Suppressor macrophage treated with lipopolysaccharide for 1 hour (primary cell): ENCODE results near the gene MGLL.

Source experiments
- DNase-seq, 3 donors: peaks; one replicate each; pipeline ENCODE4 v3.0.0-alpha.2; 2020 to 2022

Gene MGLL

DNA sequence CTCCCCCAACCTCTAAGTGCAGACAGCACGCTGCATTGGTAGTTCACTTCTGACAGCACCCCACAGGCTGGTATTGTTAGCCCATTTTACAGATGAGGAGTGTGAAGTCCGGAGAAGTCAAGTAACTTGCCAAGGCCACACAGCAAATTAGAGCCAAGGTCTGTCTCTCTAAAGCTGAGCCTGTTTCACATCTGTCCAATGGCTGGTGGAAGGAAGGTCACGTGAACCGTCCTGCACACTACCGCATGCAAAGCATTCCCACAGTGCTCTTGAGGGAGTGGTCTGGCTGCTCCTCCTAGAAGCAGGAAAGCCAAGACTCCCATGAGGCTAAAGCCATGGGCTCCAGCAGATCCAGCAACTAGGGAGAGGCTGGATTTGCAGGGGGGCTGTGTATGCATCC, 50.0 kb downstream of the MGLL start:
- no peak for DNase-seq

DNA sequence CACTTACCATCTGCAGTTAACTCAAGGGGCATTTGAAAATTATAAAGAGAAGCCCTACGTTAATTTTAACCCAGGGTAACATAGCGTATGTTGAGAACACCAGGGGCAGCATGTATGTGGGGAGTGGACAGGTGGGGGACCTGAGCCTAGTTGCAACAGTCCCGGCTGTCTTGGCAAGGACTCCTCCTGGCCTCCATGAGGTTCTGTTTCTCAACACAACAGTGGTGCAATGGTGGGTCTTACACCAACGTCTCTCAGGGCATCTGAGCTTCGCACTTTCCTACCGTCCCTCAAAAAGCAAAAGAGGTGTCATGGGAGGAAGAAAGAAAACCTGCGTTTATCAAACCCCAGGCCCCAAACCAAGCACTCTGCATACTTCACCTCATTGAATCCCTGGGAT, 50.6 kb downstream of the MGLL start:
- no peak for DNase-seq

DNA sequence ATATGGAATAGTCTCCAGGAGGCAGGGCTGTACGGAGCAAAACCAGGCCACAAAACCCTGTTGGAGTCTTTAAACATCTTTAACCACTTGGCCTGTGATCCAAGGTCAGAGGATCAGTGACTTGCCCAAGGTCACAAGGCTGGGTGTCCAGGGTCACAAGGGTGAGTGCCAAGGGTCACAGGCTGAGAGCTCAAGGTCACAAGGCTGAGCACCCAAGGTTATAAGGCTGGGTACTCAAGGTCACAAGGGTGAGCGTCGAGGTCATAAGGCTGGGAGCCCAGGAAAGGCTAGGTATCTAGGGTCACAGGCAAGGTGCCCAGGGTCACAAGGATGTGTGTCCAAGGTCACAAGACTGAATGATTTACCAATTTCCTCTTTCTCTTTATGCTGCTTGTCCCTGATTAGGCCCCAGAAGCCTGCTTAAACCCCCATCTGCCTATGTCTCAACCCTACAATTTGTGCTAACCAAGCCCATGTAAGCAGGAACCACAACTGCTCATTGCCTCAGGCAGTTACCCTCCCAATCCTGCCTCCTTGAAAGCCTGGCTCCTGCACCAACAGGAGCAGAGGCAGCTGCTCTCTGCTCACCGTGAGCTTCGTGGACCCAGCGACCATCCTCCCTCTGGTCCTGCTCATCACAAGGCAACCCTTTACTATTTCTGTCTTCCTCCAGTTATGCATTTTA, 51.5 kb downstream of the MGLL start:
- peak; percentile 68 to 76 (median 73) for DNase-seq

DNA sequence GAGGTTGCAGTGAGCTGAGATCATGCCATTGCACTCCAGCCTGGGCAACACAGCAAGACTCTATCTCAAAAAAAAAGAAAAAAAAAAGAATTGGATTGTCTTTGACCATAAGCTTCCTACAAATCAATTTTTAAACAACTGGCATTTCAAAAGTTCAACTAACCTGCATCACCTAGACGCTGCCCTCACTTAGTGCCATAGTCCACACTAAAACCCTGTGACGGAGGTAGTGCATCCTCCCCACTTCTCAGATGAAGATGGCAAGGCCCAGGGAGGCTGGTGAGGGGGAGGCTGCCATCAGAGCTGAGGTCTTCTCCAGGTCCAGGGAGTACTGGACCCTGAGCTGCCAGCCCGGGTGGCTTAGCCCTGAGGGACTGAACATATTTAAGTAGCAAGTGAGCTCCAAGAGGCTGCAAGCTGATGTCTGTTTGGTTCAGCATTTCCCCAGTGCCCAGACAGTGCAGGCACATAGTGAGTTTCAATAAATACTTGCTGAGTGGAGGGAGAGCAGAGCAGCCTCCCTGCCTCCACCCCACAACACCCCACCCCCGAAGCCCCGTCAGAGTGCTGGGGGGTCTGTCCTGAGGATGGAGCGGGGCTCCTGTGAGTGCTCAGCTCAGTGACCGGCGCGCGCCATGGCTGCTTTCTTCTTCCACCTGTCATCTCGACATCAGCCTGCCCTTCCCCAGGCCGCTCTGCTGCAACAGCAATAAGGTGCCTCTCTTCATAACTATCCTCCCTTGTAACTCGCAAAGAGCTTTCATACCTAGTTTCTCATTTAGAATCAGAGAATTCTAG, 52.8 kb downstream of the MGLL start:
- no peak for DNase-seq

DNA sequence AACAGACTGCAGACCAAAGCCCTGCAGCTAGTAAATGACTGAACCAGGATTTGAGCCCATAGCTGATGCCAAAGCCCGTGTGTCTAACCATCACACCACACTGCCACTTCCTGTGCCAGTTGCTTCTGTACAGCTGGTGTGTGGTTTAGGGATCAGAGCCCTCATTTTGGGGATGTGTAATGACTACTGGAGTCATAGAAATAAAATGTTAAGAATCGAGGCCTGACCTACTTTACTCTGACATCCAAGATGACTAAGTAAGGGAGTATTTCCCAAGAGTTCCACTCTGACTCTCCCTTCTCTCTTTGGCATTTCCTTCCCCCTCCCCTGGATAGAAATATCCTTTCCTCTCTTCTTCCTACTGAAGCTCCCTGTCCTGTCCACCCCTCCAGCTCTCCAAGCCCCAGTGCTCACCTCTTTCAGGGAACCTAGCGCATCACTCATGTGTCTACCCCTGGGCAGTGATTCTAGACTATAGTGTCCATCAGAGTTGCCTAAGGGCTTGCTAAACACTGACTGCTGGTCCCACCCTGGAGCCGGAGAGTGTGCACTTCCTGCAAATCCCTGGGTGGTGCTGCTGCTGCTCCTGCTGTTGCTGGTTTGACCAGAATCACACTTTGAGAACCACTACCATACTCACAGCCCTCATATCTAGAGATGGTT, 53.8 kb downstream of the MGLL start:
- DNase-seq = peak; percentile 81 to 97 (median 92)

DNA sequence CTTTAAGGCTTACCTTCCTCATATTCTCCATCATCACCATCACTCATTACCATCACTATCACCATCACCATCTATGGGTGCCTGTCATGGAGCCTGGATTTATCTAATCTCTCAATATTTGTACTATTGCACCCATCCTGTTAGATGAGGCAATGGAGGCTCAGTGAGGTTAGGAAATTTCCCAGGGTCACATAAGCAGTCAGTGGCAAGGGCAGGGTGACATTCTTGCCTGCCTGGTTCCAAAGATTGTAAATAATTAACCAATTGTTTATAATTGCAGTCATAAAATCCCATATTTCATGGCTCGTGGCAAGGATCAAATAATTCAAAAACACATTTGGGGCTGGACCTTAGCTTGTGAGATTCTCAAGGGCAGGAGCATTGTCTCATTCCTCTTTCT, 55.2 kb downstream of the MGLL start:
- peak in 2 of 3 donors; percentile 39 to 52 for DNase-seq

DNA sequence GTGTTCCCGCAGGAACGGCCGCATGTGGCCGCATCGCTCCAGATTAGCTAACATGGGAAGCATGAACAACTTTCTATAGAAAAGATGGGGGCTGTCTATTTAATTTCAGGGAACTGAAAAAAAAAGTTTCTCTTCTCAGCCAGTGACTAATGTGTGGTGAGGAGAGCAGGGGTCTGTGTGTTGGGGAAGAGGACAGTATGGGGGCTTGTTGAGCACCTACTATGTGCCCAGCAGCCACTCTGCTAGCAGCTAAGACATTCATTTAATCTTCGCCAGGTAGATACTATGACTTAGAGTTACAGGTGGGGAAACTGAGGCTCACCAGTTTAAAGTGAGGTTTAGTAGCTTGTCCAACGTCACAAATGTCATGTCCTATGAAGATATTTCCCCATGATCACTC, 56.6 kb downstream of the MGLL start:
- DNase-seq = no peak

DNA sequence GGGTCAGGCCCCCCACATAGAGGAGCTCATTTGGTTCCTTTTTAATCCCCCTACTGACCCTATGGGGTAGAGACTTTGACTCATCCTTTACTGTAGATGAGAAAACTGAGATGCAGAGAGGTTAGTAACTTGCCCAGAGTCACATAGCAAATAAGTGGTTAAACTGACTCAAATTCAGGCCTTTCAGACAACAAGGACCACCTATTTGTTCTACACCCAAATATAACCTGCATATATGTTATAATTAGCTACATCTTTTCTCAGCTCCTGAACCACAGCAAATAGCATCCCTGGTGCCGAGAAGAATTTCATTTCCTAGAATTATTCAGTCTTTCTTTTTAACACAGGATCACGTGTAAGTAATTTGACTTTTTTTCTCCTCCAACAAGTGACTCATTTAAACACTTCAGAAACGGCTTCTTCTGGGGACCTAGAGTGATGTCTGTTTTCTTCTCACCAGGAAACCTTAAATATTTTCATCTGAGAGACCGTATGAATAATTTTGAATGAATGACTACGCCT, 57.4 kb downstream of the MGLL start:
- DNase-seq = no peak

DNA sequence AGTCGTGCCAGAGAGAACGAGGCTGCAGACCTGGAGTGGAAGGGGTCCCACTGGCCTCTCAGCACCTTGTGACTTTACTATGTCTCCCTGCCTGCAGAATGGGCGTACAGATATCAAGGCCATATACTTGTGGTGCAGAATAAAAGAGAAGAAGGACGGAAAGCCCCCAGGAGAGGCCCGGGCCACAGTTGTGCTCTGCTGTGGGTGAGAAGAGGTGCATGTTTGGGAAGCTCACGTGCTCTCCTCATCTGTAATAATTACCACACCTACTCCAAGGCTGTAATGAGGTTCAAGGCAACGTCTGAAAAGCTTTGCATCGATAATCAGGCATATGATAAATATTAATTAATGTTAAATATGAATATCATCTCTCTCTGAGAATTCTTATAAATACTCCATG, 58.0 kb downstream of the MGLL start:
- DNase-seq = no peak

DNA sequence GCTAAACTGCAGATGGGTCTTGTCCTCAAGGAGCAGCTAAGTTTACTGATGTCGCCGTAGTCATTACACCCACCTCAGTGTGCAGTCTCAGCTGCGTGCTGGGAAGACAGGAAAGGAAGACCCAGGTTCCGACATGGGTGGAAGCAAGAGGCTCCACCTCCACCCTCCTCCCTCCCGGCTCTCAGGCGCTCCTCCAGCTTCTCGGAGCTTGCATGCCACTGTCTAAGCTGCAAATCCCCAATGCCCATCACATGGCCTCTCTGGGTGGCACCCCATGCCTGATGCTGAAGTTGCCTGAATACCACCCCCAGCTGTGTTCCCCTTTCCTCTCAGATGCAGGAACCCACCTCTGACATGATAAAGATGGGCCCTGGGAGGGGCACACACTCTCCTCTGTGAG, 58.5 kb downstream of the MGLL start:
- DNase-seq = no peak

DNA sequence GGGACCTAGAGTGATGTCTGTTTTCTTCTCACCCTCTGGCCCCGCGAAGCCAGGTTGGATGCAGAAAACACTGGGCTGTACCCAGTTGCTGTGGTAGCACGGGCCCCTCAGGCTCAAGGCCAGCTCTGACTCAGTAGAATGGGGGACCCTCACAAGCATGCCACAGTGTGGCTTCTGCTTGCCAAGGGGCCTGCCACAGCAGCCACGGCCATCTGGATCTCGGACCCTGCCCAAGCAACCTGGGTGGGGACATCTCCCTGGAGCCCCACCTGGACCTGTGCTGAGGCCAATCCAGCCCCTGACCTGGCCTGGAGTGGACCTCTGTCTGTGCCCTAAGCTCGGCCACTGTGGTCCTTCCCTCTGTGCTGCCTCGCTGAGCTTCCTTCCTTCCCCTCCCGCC, 59.0 kb downstream of the MGLL start:
- no peak for DNase-seq

DNA sequence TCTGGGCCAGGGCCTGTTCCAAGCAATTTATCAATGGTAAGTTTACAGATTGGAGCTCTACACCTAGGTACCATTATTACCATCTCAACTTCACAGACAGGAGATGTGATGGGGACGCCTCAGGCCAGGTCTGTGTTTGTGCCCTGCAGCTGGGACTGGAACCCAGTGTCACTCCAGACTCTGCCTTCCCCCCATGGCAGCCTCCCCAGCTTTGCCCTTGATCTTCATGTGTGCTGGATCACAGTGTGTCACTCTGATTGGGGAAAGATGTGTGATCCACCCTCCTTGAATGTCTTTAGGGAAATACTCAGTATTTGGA, 59.6 kb downstream of the MGLL start:
- no peak for DNase-seq

DNA sequence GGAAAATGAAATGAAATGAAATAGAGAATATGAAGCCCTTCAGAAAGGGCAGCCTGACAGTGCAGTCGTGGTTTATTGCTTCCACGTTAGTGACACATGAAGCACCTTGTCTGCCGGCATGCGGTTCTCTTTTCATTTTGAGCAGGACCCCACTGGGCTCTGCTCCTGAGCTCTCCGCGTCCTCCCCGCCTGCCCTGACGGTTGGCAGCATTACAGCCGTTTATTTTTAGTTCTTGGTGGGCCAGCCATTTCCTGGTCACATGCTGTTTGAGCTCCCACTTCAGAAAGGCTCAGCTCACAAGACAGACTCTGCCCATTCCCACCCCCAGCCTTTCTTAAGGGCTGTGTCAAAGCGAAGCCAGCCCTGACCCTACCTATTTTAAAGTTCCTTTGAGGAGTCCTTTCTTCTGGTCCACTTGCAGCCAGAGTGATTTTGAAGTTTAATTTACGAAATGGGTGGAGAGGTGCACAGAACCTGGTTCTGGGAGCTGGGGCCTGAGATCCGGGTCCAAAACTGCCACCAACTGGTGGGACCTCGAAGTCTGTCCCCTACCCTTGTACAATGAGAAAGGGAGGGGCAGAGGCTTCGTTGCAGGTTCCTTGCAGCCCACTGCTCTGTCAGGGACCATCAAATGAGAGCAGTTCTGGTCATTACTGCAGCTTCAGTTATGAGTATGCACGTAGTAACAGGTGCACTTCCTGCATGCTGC, 60.1 kb downstream of the MGLL start:
- DNase-seq = peak; percentile 42 to 50 (median 42)

DNA sequence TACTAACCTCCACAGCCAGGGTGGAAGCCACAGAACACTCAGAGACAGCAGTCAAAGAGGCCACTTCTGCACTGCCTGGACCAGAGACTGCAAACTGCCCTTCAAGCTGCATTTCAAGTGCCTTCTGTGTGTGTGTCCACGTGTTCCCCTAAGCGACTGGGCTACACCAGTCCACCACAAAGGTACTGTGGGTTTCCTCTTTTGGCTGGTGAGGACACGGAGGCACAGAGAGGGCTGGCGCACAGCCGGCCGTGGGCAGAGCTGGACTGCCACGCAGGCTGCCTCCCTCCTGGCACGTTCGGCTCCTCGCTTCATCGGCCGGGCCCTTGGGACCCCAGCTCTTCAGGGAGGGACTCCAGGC, 60.9 kb downstream of the MGLL start:
- DNase-seq = peak; percentile 51 to 63 (median 52)

DNA sequence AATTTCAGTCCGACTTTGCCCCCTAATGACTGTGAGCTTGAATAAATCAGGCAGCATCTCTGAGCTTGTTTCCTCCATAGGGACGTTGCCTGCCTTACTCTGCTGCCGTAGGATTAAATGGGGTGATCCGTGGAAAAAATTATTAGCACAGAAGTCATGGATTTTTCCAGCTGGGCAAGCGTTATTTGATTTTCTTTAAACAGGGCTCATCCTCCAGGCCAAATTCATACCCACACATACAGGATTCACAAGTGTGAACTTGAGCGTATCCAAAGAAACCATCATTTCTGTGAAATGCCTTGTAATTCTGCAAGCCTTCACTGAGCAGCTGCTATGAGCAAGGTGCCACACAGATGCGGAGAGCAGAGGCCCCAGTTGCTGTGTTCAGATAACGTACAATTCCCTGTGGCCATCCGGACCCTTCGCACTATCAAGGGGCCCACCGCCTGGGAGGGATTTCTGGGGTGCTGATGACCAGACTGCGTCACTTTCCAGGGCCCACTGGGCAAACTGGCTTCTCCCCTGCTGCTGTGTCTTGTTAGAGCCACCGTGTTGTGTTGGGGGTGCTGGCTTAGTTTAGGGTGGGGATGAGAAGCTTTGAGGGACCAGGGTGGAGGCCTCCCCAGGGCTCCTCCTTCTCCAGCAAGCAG, 61.4 kb downstream of the MGLL start:
- no peak for DNase-seq

DNA sequence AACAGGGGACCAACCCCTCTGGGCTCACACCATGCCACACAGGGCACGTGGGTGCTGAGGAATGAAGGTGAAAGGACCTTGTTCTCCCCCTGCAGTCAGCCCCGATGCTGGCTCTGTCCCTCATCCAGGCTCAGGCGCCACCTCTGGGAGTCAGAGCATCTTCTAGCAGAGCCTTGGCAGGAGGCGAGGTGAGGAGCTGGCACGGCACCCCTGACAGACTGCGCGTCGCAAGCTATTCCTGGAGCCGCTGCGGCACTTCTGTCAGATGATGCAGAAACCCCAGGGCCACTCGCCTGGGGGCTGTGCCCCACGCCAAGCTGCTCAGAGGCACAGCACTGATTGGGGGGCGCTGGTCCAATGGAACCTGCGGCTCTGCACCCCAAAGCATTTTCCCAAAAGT, 62.0 kb downstream of the MGLL start:
- no peak for DNase-seq

DNA sequence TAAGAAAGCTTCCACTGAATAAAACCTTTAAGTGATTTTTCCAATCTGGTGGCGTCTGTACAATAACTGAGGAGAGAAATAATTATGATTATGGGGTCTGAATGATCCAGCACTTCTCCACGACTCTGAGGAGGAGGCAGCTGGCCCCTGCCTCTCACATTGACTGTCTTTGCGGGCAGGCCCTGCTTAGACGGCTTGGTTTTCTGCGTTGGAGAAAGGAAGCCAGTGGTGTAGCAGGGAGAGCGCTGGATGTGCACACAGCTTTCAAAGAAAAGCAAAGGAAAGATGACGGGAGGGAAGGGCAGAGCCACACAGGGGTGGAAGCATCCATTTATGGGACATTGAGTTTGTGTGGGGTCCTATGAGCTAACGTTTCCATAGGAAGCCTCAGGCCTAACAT, 62.5 kb downstream of the MGLL start:
- no peak for DNase-seq

DNA sequence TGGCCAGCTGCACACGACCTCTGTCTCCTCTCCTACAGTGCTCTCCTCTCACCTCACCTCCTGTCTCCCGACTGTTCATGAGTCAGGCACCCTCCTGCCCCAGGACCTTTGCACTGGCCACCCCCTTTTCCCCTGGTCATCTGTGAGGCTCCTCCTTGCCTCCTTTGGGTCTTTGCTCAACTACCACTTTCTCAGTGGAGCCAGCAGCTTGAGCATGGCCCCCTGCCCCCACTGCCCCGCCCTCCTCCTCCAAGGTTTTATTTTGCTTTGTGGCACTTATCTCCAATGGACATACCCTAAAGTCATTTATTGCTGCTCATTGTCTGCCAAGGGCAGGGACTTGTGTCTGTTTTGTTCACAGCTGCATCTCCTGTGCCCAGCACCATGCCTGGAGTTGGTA, 64.3 kb downstream of the MGLL start:
- DNase-seq = no peak

DNA sequence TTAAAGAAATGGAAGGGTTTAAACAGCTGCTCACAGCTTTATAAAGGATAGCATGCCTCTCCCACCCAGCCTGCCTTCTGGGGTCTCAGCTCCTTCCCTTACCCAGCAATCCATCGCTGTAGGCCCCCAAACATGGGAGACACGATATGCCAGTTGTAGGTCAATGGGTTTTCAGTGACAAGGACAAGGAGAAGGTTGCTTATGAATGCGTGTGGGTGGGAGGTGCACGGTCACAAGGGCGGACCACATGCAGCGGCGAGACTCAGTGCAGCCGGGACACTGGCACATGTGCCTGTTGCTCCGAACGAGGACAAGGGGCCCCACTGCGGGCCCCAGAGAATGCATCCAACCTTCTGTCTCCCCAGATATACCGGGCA, 67.0 kb downstream of the MGLL start:
- peak in 2 of 3 donors; percentile 68 to 76 for DNase-seq

DNA sequence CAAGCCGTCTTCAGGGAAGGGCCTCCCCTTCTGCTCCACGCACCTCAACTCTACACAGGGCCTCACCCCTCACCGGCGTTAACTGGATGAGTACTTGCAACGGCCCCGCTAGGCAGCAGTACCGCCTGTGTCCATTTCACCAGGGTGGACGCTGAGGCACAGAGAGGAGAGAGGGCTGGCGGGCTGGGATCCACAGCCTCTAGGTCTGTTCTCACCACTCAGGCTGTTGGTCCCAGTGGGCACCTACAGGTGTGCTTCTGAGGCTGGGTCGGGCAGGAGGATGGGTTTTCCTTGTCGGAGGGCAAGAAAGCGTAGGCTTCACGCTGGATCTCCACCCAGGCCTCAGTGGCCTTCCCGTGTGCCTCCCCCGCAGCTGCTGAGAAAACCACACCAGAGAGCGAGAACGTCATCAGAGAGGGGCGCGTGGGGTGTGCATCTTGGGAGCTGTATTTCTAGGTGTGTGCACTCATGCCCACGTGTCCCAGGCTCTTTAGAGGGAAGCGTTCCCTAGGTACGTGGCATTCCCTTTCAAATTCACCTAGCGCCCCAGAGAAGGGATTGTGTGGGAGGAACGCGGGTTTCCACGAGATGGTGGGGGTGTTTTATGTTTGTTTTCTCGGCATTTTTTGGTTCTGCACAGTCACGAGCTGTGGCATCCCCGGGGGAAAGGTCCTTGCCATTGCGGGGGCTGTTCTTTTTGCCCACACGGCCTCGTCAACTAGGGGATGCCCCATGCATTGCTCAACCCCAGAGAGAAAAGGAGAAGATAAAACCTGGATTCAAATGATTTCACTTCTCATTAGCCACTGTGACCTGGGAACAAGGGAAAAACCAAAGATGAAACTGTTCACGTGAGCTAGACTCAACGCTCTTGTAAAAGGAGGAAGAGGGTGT, 67.7 kb downstream of the MGLL start:
- peak; percentile 96 to 99 (median 98) for DNase-seq

DNA sequence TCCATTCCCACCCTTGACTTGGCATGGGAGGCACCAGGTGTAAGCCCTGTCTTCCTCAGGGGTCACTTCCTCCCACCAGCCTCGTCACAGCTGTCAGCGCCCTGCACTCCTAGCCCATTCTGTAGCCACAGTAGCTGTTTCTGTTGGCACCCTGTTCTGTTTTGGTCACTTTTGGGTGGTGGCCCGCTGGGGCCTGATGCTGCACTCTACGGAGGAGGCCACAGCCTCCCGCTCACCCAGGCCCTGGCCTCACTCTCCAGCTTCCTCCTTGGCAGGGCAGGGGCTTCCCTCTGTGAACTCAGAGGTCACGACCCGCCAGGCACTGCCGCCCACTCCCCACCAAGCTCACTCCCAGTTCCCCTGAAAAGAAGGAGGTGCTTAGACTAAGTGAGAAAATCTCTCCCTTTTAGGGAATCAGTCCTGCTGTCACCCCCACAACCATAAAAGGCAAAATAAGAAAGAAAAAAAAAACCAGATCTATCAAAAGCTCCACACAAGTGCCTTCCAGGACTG, 68.4 kb downstream of the MGLL start:
- peak; percentile 97 to 98 (median 97) for DNase-seq

DNA sequence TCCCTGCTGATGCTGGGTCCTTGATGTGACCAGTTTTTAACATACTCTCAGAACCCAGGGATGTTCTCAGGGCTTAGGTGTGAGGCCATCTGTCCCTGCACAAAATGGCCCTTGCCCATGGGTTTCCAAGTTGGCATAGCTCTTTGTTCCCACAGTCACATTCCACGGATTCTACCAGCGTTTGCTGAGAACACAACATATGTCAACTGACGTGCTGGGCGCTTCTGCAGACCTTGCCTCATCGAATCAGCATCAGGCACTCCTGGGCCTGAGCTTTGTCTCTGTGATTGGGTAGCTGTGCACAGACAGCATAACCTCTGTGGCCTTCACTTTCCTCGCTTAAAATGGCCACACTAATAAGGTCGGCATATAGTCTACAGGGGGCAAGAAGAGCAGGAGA, 69.0 kb downstream of the MGLL start:
- DNase-seq = no peak
